GM12891 (cell line): ENCODE results near the gene TTC13.

Experiments
- PAX5 ChIP-seq: IDR thresholded peaks from 2 replicates; pipeline ENCODE4 v1.6.1; 2011; ENCODE audit warnings: low read length, moderate library complexity, mild to moderate bottlenecking; ENCODE audit not compliant: insufficient read depth, severe bottlenecking
- POLR2A ChIP-seq: IDR thresholded peaks from 2 replicates; pipeline ENCODE4 v1.6.1; 2011; ENCODE audit warnings: low read depth, low read length, control low read depth
- POLR2AphosphoS5 ChIP-seq: IDR thresholded peaks from 2 replicates; pipeline ENCODE4 v1.6.1; 2011; ENCODE audit warnings: low read depth, low read length, control low read depth
- TAF1 ChIP-seq: IDR thresholded peaks from 2 replicates; pipeline ENCODE4 v1.6.1; 2011; ENCODE audit warnings: low read depth, low read length, control low read depth

GRCh38 chr1:230930986-230931385 is 47.7 kb downstream of the TTC13 start:
- TF ChIP-seq POLR2A (no peak), POLR2AphosphoS5 (no peak), TAF1 (no peak), PAX5 (no peak)
